Tibial nerve (tissue), 4 donors: ENCODE measurements around the gene TLDC2. TPM values are rescaled to one million over a fixed set of nuclear protein-coding genes. Genes with fewer than 3 reads are reported as not detected.
A peak's percentile ranks its signal among the peaks of the same experiment; 100 is the strongest.

Experiments used
- DNase-seq, 2 donors: peaks; one replicate each; pipeline ENCODE4 v3.0.0-alpha.2; 2019; ENCODE audit warnings: low spot score in 2 of 2
- H3K27ac ChIP-seq, 4 donors: fragments of 200-600 bp; sonication (generic) in 3 of 4; one replicate each; pipeline ENCODE4 v1.5.1; 2017 to 2019; ENCODE audit warnings: mild to moderate bottlenecking in 1 of 4
- H3K27me3 ChIP-seq, 2 donors: fragments of 200-600 bp; sonication (generic) in 1 of 2; one replicate each; pipeline versions ENCODE4 v1.5.1 to v1.6.0; 2017 to 2019
- H3K36me3 ChIP-seq, 3 donors: fragments of 200-600 bp; sonication (generic); one replicate each; pipeline ENCODE4 v1.5.1; 2018 to 2019
- H3K4me1 ChIP-seq, 4 donors: fragments of 200-600 bp; sonication (generic) in 3 of 4; one replicate each; pipeline ENCODE4 v1.5.1; 2017 to 2019
- H3K4me3 ChIP-seq, 4 donors: fragments of 200-600 bp; sonication (generic) in 3 of 4; one replicate each; pipeline ENCODE4 v1.5.1; 2017 to 2019; ENCODE audit warnings: mild to moderate bottlenecking in 1 of 4, moderate library complexity in 1 of 4
- H3K9me3 ChIP-seq, 4 donors: fragments of 200-600 bp; sonication (generic) in 3 of 4; one replicate each; pipeline ENCODE4 v1.5.1; 2017 to 2019
- CTCF ChIP-seq, 5 experiments: fragments of 200-600 bp in 3 of 5; fragments of 450-650 bp in 2 of 5; sonication (generic) in 3 of 5; IDR thresholded peaks; one replicate each; pipeline ENCODE4 v1.5.1; 2016 to 2019; ENCODE audit warnings: antibody characterized with exemption in 5 of 5, mild to moderate bottlenecking in 3 of 5, moderate library complexity in 2 of 5
- EP300 ChIP-seq, 2 donors: sonication (generic); formaldehyde crosslinking; IDR thresholded peaks; one replicate each; pipeline ENCODE4 v1.6.1; 2017; ENCODE audit warnings: antibody characterized with exemption in 2 of 2, mild to moderate bottlenecking in 1 of 2
- POLR2A ChIP-seq, 2 donors: fragments of 450-650 bp; IDR thresholded peaks; one replicate each; pipeline ENCODE4 v1.6.1; 2017; ENCODE audit warnings: antibody characterized with exemption in 2 of 2, mild to moderate bottlenecking in 2 of 2, moderate library complexity in 2 of 2
- WGBS, 2 donors: methylation state at CpG; one replicate each; pipeline ENCODE4 v1.1.5; 2018; 5-methylcytosine and 5-hydroxymethylcytosine counted together
- total RNA-seq, 4 donors: library from RNA; depleted of rRNA; stranded (reverse); fragments of >200 nt; gene quantifications; one replicate each; pipeline ENCODE4 v1.1.0, GENCODE V29; 2016

The TLDC2 gene
- total RNA-seq, 4 donors from 2014 or later, result not detected

- no peak overlapping the region for H3K4me3 ChIP-seq
- H3K4me1 ChIP-seq, result peaks cover 0 to 22% (median 7%) of the 10 kb centered on the region in 4 donors
- H3K27ac ChIP-seq, result peak overlapping the region in 3 of 4 donors; percentile 27 to 69 (median 63)
- no peaks in the 10 kb centered on the region for H3K27me3 ChIP-seq
- TF ChIP-seq EP300 (IDR thresholded peaks at IDR 0.05) (peak in 1 of 2 donors; percentile 23), CTCF (IDR thresholded peaks at IDR 0.05) (no peak)
- H3K36me3 ChIP-seq, result peaks cover under 1 to 41% (median 22%) of the 10 kb centered on the region in 3 donors
- DNase-seq, result no peak
- H3K9me3 ChIP-seq, result no peaks in the 10 kb centered on the region
- WGBS, 2 donors, result 29 to 38% methylated on average over 6 of the region's 6 CpGs
These were observed 11.8 kb downstream of the TLDC2 start for GRCh38 chr20:36887752-36888090.

- no peak for DNase-seq
- Histone ChIP-seq H3K36me3 (peaks cover 4 to 54% (median 32%) of the 10 kb centered on the region in 3 donors), H3K9me3 (no peaks in the 10 kb centered on the region), H3K4me3 (no peak overlapping the region), H3K27me3 (no peaks in the 10 kb centered on the region), H3K4me1 (peaks cover 0 to 22% (median 7%) of the 10 kb centered on the region in 4 donors), H3K27ac (no peak overlapping the region)
- WGBS, 2 donors, result 74 to 83% methylated on average over 7 to 11 of the region's 15 CpGs
- no peak for TF ChIP-seq POLR2A (IDR thresholded peaks at IDR 0.05)
- peak in 1 of 2 donors; percentile 57 for TF ChIP-seq EP300 (IDR thresholded peaks at IDR 0.05)
These were observed 13.1 kb downstream of the TLDC2 start for GRCh38 chr20:36888880-36889516.

- Histone ChIP-seq H3K27me3 (no peaks in the 10 kb centered on the region), H3K4me1 (peaks cover 0 to 19% (median 7%) of the 10 kb centered on the region in 4 donors), H3K27ac (peak overlapping the region in 1 of 4 donors; percentile 25), H3K36me3 (peaks cover 4 to 70% (median 32%) of the 10 kb centered on the region in 3 donors), H3K4me3 (no peak overlapping the region), H3K9me3 (no peaks in the 10 kb centered on the region)
- WGBS, 2 donors, result 85 to 89% methylated on average over 9 of the region's 9 CpGs
- TF ChIP-seq POLR2A (IDR thresholded peaks at IDR 0.05), result no peak
- TF ChIP-seq CTCF (IDR thresholded peaks at IDR 0.05), result no peak
- TF ChIP-seq EP300 (IDR thresholded peaks at IDR 0.05), result no peak
- DNase-seq, result no peak
These were observed 14.6 kb downstream of the TLDC2 start for GRCh38 chr20:36890586-36890985.

- H3K9me3 ChIP-seq, result no peaks in the 10 kb centered on the region
- no peak overlapping the region for H3K4me3 ChIP-seq
- no peak for DNase-seq
- peak overlapping the region in 1 of 4 donors; percentile 25 for H3K27ac ChIP-seq
- no peaks in the 10 kb centered on the region for H3K27me3 ChIP-seq
- peaks cover 0 to 19% (median 7%) of the 10 kb centered on the region in 4 donors for H3K4me1 ChIP-seq
- no peak for TF ChIP-seq EP300 (IDR thresholded peaks at IDR 0.05)
- no peak for TF ChIP-seq POLR2A (IDR thresholded peaks at IDR 0.05)
- TF ChIP-seq CTCF (IDR thresholded peaks at IDR 0.05), result no peak
- H3K36me3 ChIP-seq, result peaks cover 10 to 76% (median 32%) of the 10 kb centered on the region in 3 donors
- WGBS, 2 donors, result 95 to 97% methylated on average over 4 of the region's 4 CpGs
These were observed 15.3 kb downstream of the TLDC2 start for GRCh38 chr20:36891211-36891610.

GRCh38 chr20:36893801-36894200, 17.9 kb downstream of the TLDC2 start:
- 82 to 85% methylated on average over 3 of the region's 3 CpGs for WGBS, 2 donors
- Histone ChIP-seq H3K4me3 (no peak overlapping the region), H3K4me1 (no peaks in the 10 kb centered on the region), H3K27ac (no peak overlapping the region), H3K27me3 (no peaks in the 10 kb centered on the region), H3K36me3 (peaks cover 13 to 100% (median 54%) of the 10 kb centered on the region in 3 donors), H3K9me3 (no peaks in the 10 kb centered on the region)
- TF ChIP-seq CTCF (IDR thresholded peaks at IDR 0.05) (no peak), EP300 (IDR thresholded peaks at IDR 0.05) (no peak), POLR2A (IDR thresholded peaks at IDR 0.05) (no peak)
- no peak for DNase-seq
